OCI-LY3 (cell line): Measurements from ENCODE around the gene CDHR4.

Source experiments
- H2AFZ ChIP-seq: fragments of 200-600, 300-600 bp; shearing (Covaris generic); 2 replicates; pipeline ENCODE4 v1.6.0; 2014; ENCODE audit warnings: antibody characterized with exemption, low read depth, low read length
- H3K27ac ChIP-seq: fragments of 200-600, 300-600 bp; sonication (generic); 2 replicates; pipeline ENCODE4 v1.5.1; 2014; ENCODE audit warnings: mild to moderate bottlenecking, low read length, moderate library complexity, mixed read lengths
- H3K27me3 ChIP-seq: fragments of 200-600, 300-600 bp; sonication (generic); 2 replicates; pipeline ENCODE4 v1.6.1; 2014; ENCODE audit warnings: low read depth, low read length, mixed read lengths
- H3K36me3 ChIP-seq: fragments of 200-600, 300-600 bp; sonication (generic); replicated peaks from 2 replicates; pipeline ENCODE3; 2014; ENCODE audit warnings: low read depth, low read length, mixed read lengths
- H3K4me1 ChIP-seq: fragments of 300-600, 200-600 bp; sonication (generic); 2 replicates; pipeline ENCODE4 v1.6.1; 2014; ENCODE audit warnings: low read length, mixed read lengths
- H3K4me2 ChIP-seq: fragments of 200-600, 300-600 bp; sonication (generic); 2 replicates; pipeline ENCODE4 v1.6.1; 2014; ENCODE audit warnings: low read length, mixed read lengths
- H3K4me3 ChIP-seq: fragments of 300-600, 200-600 bp; sonication (generic); 2 replicates; pipeline ENCODE4 v1.5.1; 2014; ENCODE audit warnings: antibody characterized with exemption, mild to moderate bottlenecking, low read length, moderate library complexity
- H3K79me2 ChIP-seq: fragments of 300-600, 200-600 bp; shearing (Covaris generic); 2 replicates; pipeline ENCODE4 v1.6.1; 2014; ENCODE audit warnings: mild to moderate bottlenecking, low read length, mixed read lengths
- H3K9ac ChIP-seq: fragments of 300-600, 200-600 bp; shearing (Covaris generic); 2 replicates; pipeline ENCODE4 v1.6.0; 2014; ENCODE audit warnings: mild to moderate bottlenecking, low read length, moderate library complexity
- H3K9me3 ChIP-seq: fragments of 200-600, 300-600 bp; shearing (Covaris generic); 2 replicates; pipeline ENCODE4 v1.6.1; 2014; ENCODE audit warnings: low read length, mixed read lengths; ENCODE audit not compliant: insufficient read depth
- H4K20me1 ChIP-seq: fragments of 200-600, 300-600 bp; sonication (generic); 2 replicates; pipeline ENCODE4 v1.6.1; 2016; ENCODE audit warnings: low read length, mixed read lengths; ENCODE audit not compliant: insufficient read depth
- CTCF ChIP-seq: fragments of 200-600, 300-600 bp; sonication (generic); IDR thresholded peaks from 2 replicates; pipeline ENCODE4 v1.5.1; 2014; ENCODE audit warnings: antibody characterized with exemption, low read length, low read depth
- EZH2phosphoT487 ChIP-seq: fragments of 200-600 bp; shearing (Covaris generic); IDR thresholded peaks from 2 replicates; pipeline ENCODE4 v1.6.1; 2018; ENCODE audit warnings: antibody characterized with exemption, mixed run types, low read depth

Gene CDHR4, protein sequence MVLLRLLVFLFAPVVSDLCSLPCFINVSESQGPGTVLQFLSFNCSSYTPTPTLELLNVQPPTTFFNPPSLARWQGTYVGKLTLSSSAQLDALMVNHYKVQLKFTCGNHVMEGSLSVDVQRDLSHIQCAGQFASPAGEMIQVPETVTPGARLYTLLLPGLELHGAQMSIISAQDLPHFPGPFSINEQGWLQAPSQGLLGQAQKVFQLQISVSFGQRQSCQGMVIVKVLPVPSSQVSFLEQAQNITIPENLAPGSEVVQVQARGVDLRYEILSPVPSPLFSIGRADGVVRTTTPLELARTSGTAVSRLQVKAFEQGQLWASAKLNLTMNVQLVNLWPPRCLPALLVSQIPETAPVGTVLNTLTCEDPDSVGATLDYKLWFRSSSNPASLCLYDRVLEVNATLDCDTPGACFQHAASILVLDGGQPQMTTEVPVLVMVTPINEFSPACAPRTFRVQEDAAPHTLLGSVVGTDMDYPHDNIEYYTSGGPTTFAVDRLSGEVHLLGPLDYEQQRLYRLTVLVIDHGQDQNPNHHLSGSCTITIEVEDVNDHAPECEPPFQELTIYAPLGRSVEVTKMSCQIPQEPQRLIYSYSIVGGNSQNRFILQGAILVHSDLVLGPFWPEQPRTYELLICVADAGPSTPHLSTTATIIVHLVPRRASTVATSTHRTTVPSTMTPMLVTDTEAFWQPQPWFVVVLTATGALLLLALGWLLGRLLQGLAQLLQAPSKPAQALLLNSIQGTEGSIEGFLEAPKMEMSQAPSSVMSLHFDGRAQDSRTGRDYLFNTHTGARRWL

DNA sequence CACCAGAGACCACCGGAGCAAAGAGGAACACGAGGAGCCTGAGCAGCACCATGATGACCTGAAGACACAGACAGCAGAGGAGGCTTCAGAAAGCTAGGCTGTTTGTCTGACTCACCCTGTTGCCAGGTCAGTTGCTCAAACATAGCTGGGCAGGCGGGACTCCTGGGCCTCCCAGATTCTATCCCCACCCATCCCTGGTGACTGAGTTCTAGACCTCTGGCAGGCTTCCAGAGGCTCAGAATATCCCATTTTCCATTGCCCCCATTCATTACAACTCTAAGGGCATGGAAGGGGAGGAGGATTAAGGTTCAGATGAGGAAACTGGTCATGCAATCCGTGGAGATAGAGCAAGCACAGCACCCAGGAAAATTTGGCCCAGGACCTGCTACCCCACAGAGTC is at the start of gene CDHR4:
Gene CDHR4 (minus strand): TSS at position 113 of the 400 bp plus-strand sequence. CDS start 61 bp downstream, at position 52.
- Histone ChIP-seq H3K4me3 (no peak within 1 kb of the TSS), H3K36me3 (no peaks in the 10 kb centered on the region), H2AFZ (no peak within 1 kb of the TSS), H3K9ac (no peak within 1 kb of the TSS), H4K20me1 (no peaks in the 10 kb centered on the region), H3K79me2 (no peaks in the 10 kb centered on the region), H3K4me1 (peaks cover 6% of the 10 kb centered on the region), H3K4me2 (no peak within 1 kb of the TSS), H3K27ac (no peak within 1 kb of the TSS), H3K9me3 (no peaks in the 10 kb centered on the region), H3K27me3 (peaks cover 20% of the 10 kb centered on the region)
- TF ChIP-seq CTCF (no peak), EZH2phosphoT487 (no peak)

DNA sequence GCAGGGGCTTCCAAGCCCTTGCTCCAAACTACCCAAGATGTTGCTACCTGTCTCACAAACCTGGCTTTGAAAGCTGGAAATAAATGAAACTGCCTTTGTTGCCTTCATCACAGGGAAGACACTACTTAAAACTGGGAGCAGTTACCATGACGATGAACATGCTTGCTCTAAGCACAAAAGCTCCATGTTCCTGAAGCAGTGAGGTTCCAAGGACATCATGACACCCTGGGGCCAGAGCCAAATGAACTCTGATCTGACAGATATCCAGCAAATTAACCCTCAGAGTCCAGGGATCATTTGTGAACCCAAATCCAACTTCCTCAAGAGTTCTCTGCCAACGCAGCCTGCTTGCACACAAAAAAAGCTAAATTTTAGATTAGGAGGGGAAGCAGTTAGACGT is 46.0 kb upstream of the CDHR4 start:
- Histone ChIP-seq H2AFZ (no peak overlapping the region), H4K20me1 (no peaks in the 10 kb centered on the region), H3K9me3 (no peaks in the 10 kb centered on the region), H3K27ac (no peak overlapping the region), H3K79me2 (no peaks in the 10 kb centered on the region), H3K9ac (no peak overlapping the region), H3K4me3 (no peak overlapping the region), H3K27me3 (no peaks in the 10 kb centered on the region), H3K4me1 (no peaks in the 10 kb centered on the region), H3K36me3 (peaks cover 49% of the 10 kb centered on the region), H3K4me2 (no peak overlapping the region)
- no peak for TF ChIP-seq EZH2phosphoT487
- no peak for TF ChIP-seq CTCF

- TF ChIP-seq CTCF, result no peak
- no peak for TF ChIP-seq EZH2phosphoT487
- Histone ChIP-seq H3K4me1 (no peaks in the 10 kb centered on the region), H3K9ac (no peak overlapping the region), H3K4me2 (no peak overlapping the region), H3K79me2 (no peaks in the 10 kb centered on the region), H3K27me3 (no peaks in the 10 kb centered on the region), H4K20me1 (no peaks in the 10 kb centered on the region), H2AFZ (no peak overlapping the region), H3K9me3 (no peaks in the 10 kb centered on the region), H3K36me3 (peaks cover 51% of the 10 kb centered on the region), H3K4me3 (no peak overlapping the region), H3K27ac (no peak overlapping the region)
These were observed 45.0 kb upstream of the CDHR4 start for GRCh38 chr3:49844464-49845183.
